OCI-LY3 (cell line): ENCODE data around the gene INAFM1.

Experiments used
- CTCF ChIP-seq: fragments of 200-600, 300-600 bp; sonication (generic); IDR thresholded peaks from 2 replicates; pipeline ENCODE4 v1.5.1; 2014; ENCODE audit warnings: antibody characterized with exemption, low read length, low read depth
- EZH2phosphoT487 ChIP-seq: fragments of 200-600 bp; shearing (Covaris generic); IDR thresholded peaks from 2 replicates; pipeline ENCODE4 v1.6.1; 2018; ENCODE audit warnings: antibody characterized with exemption, mixed run types, low read depth

GRCh38 chr19:47231215-47232054 lies 43.2 kb upstream of the INAFM1 start:
- TF ChIP-seq CTCF (no peak), EZH2phosphoT487 (no peak)
